ENCODE data around the gene SDCCAG8. TPM values are rescaled to one million over a fixed set of nuclear protein-coding genes. Genes with fewer than 3 reads are reported as not detected.

SDCCAG8 gene
- total RNA-seq, 1 donor from 2014 or later, result 97.1 TPM

- DNase-seq (ENCODE audit: low spot score in 2 of 2), result no peak
- intact Hi-C loops (cut with DNase I), result no loop called here
- Histone ChIP-seq H3K4me1 (peaks cover 0 to 14% of the 10 kb centered on the region in 2 donors), H3K9me3 (no peaks in the 10 kb centered on the region), H3K36me3 (peaks cover 0 to 4% of the 10 kb centered on the region in 2 donors), H3K4me3 (no peak overlapping the region), H3K27ac (no peak overlapping the region), H3K27me3 (no peaks in the 10 kb centered on the region)
- no peak for TF ChIP-seq CTCF (IDR thresholded peaks at IDR 0.05)
These were observed 270.3 kb downstream of the SDCCAG8 start for GRCh38 chr1:243526180-243526579.

GRCh38 chr1:243528459-243529121 is 272.7 kb downstream of the SDCCAG8 start:
- no peak overlapping the region for H3K27ac ChIP-seq

GRCh38 chr1:243529512-243529911 is 273.7 kb downstream of the SDCCAG8 start:
- peaks cover 0 to 7% of the 10 kb centered on the region in 2 donors for H3K4me1 ChIP-seq
- intact Hi-C loops (cut with DNase I), result no loop called here
- H3K4me3 ChIP-seq, result no peak overlapping the region
- no peaks in the 10 kb centered on the region for H3K9me3 ChIP-seq
- TF ChIP-seq CTCF (IDR thresholded peaks at IDR 0.05), result no peak
- H3K27me3 ChIP-seq, result no peaks in the 10 kb centered on the region
- DNase-seq (ENCODE audit: low spot score in 2 of 2), result no peak
- no peak overlapping the region for H3K27ac ChIP-seq
- no peaks in the 10 kb centered on the region for H3K36me3 ChIP-seq

More at GRCh38 chr1:243528459-243529121, 272.7 kb downstream of the SDCCAG8 start:
- intact Hi-C loops (cut with DNase I), result no loop called here
- H3K9me3 ChIP-seq, result no peaks in the 10 kb centered on the region
- H3K36me3 ChIP-seq, result peaks cover 0 to 4% of the 10 kb centered on the region in 2 donors
- no peaks in the 10 kb centered on the region for H3K27me3 ChIP-seq
- no peak for DNase-seq (ENCODE audit: low spot score in 2 of 2)
- H3K4me3 ChIP-seq, result no peak overlapping the region
- TF ChIP-seq CTCF (IDR thresholded peaks at IDR 0.05), result no peak
- H3K4me1 ChIP-seq, result peaks cover 0 to 14% of the 10 kb centered on the region in 2 donors

DNA sequence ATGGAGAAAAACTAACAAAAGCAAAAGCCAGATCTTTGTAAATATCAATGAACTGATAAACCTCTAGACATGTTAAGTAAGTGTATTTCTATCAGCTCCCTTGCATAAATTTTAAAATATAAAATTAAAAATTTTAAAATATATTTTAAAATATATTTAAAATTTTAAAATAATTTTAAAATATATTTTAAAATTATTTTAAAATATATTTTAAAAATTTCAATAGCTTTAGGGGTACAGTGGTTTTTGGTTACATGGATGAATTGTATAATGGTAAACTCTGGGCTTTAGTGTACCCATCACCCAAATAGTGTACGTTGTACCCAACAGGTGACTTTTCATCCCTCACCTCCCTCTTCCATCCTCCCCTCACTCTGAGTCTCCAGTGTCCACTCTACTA is 279.2 kb downstream of the SDCCAG8 start:
- intact Hi-C loops (cut with DNase I), result no loop called here
- Histone ChIP-seq H3K27me3 (no peaks in the 10 kb centered on the region), H3K4me3 (no peak overlapping the region), H3K4me1 (no peaks in the 10 kb centered on the region), H3K36me3 (peaks cover 0 to 3% of the 10 kb centered on the region in 2 donors), H3K27ac (no peak overlapping the region), H3K9me3 (no peaks in the 10 kb centered on the region)
- no peak for TF ChIP-seq CTCF (IDR thresholded peaks at IDR 0.05)
- no peak for DNase-seq (ENCODE audit: low spot score in 2 of 2)

DNA sequence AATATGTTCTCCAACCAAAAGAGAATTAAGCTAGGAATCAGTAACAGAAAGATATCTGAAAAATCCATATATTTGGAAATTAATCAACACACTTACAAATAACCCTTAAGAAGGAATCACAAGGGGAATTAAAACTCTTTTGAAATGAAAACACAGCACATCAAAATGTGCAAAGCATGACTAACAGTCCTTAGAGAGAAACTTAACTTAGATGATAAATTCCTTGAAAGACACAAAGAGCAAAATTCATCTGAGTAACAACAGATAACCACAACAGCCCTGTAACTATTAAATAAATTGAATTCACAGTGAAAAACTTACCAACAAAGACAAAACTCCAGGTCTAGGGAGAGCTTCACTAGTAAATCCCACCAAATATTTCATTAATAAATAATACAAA is 283.8 kb downstream of the SDCCAG8 start:
- no peak for TF ChIP-seq CTCF (IDR thresholded peaks at IDR 0.05)
- no peak for DNase-seq (ENCODE audit: low spot score in 2 of 2)
- Histone ChIP-seq H3K36me3 (peaks cover 6 to 14% of the 10 kb centered on the region in 2 donors), H3K27me3 (no peaks in the 10 kb centered on the region), H3K9me3 (no peaks in the 10 kb centered on the region), H3K4me1 (no peaks in the 10 kb centered on the region), H3K4me3 (no peak overlapping the region), H3K27ac (no peak overlapping the region)
- intact Hi-C loops (cut with DNase I), result no loop called here
